Measurements from ENCODE around the gene KIF1A.

The KIF1A gene

DNA sequence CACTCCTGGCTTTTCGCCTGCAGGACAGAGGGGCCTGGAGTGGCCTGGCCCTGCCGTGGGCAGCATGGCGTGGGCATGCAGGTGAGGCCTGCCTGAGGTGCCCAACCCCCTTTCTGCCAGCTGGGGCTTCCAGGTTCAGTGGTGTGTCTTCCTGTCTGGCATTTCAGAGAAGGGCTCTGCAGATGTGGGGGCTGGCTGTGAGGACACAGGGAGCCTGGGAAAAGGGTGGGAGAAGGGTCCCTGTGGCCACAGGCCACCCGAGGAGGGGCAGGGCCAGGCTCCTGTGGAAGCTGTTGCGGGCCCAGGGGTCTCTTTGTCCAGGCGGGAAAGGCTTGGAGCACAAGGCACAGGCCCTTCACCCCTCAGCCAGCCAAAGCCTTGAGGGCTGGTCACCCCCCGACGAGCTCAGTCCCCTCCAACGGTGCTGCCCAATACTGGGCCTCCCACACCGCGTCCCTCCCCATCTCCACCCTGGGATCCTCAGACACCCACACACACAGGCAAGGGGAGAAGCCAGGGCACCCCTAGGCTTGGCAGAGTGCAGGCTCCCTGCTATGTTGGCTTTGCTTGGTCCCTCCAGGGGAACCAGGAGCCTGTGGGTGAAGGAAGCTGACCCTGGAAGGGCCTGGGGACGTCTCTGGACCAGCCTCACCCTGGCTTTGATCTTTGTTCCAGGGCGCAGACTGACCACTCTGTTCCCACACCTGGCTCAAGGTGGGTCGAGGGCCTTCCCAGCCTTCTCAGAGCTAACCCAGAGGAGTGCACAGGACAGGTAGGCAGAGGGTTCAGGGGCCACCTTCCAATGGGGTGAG lies 132.1 kb downstream of the KIF1A start:
- no peaks in the 10 kb centered on the region for H4K20me1 ChIP-seq (ENCODE audit: insufficient read depth, low read length)
- no peaks in the 10 kb centered on the region for H3K4me1 ChIP-seq (ENCODE audit: insufficient read depth, low read length, severe bottlenecking)
- H3K36me3 ChIP-seq (ENCODE audit: insufficient read depth, low read length): no peaks in the 10 kb centered on the region
- H2AFZ ChIP-seq (ENCODE audit: low read length): no peak overlapping the region
- no peak overlapping the region for H3K9ac ChIP-seq (ENCODE audit: low read length)
- no peaks in the 10 kb centered on the region for H3K9me3 ChIP-seq (ENCODE audit: low read length)
- H3K79me2 ChIP-seq (ENCODE audit: insufficient read depth, low read length): no peaks in the 10 kb centered on the region
- no peaks in the 10 kb centered on the region for H3K27me3 ChIP-seq (ENCODE audit: insufficient read depth, low read length)
- TF ChIP-seq, protein P1, sequence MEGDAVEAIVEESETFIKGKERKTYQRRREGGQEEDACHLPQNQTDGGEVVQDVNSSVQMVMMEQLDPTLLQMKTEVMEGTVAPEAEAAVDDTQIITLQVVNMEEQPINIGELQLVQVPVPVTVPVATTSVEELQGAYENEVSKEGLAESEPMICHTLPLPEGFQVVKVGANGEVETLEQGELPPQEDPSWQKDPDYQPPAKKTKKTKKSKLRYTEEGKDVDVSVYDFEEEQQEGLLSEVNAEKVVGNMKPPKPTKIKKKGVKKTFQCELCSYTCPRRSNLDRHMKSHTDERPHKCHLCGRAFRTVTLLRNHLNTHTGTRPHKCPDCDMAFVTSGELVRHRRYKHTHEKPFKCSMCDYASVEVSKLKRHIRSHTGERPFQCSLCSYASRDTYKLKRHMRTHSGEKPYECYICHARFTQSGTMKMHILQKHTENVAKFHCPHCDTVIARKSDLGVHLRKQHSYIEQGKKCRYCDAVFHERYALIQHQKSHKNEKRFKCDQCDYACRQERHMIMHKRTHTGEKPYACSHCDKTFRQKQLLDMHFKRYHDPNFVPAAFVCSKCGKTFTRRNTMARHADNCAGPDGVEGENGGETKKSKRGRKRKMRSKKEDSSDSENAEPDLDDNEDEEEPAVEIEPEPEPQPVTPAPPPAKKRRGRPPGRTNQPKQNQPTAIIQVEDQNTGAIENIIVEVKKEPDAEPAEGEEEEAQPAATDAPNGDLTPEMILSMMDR (IDR thresholded peaks at IDR 0.05; ENCODE audit: low read length): no peak
- no peak for TF ChIP-seq EZH2 (IDR thresholded peaks at IDR 0.05; ENCODE audit: borderline replicate concordance, low read length)
- no peak overlapping the region for H3K4me2 ChIP-seq (ENCODE audit: low read length)
- H3K9me2 ChIP-seq (ENCODE audit: low read depth, low read length): no peaks in the 10 kb centered on the region
- no peak overlapping the region for H3K4me3 ChIP-seq (ENCODE audit: low read depth, low read length, poor library complexity, severe bottlenecking)
- H3K27ac ChIP-seq (ENCODE audit: low read depth, low read length, poor library complexity, severe bottlenecking): no peak overlapping the region
- H3F3A ChIP-seq (ENCODE audit: insufficient read depth, low read length): no peaks in the 10 kb centered on the region

DNA sequence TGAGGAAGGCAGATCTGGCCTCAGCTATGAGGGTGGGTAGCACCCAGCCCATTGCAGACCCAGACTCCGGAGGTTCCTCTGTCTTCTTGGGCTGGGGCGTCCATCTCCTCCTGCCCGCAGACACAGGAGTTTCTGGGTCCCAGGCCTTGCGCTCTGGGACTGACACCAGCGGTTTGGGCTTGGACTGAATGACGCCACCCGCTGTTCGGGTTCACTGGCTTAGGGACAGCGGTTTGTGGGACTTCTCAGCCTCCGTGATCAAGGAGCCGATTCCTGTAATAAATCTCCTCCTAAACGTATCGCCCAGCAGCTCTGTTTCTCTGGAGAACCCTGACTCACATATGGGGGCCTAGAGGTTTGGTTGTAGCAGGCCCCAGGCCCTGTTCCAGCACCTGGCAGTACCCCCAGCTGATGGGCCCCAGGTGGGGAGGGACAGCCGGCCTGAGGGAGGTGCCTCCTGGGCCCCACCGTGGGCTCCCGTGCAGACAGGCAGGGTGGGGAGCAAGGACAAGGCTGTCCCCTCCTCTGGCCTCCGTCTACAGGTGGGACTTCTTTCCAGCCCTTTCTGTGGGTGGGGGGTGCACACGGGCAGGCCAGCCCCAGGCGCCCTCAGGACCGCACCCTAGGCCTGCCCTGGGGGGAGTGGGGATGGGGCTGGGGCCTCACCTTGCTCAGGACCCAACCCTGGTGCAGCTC lies 132.8 kb downstream of the KIF1A start:
- Histone ChIP-seq H3K27ac (ENCODE audit: low read depth, low read length, poor library complexity, severe bottlenecking) (no peak overlapping the region), H3K4me2 (ENCODE audit: low read length) (no peak overlapping the region)

DNA sequence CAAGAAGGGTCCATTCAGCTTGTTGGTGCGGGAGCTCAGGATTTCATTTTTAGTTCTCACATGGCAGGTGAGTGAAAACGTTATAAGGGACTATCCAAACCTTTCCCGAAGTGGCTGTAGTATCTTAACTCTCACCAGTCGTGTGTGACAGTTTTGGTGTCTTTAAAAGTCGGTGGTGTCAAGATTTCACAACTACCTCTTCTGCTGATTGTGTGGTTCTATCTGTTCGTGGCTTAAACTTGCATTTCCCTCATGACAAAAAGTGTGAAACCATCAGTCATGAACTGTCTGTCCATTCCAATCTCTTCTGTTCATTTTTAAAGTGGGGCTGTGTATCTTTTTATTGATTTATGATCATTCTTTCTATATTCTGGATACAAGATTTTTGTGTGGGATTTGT lies 133.6 kb downstream of the KIF1A start:
- H3K4me1 ChIP-seq (ENCODE audit: insufficient read depth, low read length, severe bottlenecking): no peaks in the 10 kb centered on the region

More for the DNA sequence above, 132.8 kb downstream of the KIF1A start:
- Histone ChIP-seq H3K4me1 (ENCODE audit: insufficient read depth, low read length, severe bottlenecking) (no peaks in the 10 kb centered on the region), H3K79me2 (ENCODE audit: insufficient read depth, low read length) (no peaks in the 10 kb centered on the region), H4K20me1 (ENCODE audit: insufficient read depth, low read length) (no peaks in the 10 kb centered on the region), H3K9me3 (ENCODE audit: low read length) (no peaks in the 10 kb centered on the region), H3K9ac (ENCODE audit: low read length) (no peak overlapping the region), H3K4me3 (ENCODE audit: low read depth, low read length, poor library complexity, severe bottlenecking) (no peak overlapping the region), H2AFZ (ENCODE audit: low read length) (no peak overlapping the region), H3K27me3 (ENCODE audit: insufficient read depth, low read length) (no peaks in the 10 kb centered on the region), H3K9me2 (ENCODE audit: low read depth, low read length) (no peaks in the 10 kb centered on the region), H3F3A (ENCODE audit: insufficient read depth, low read length) (no peaks in the 10 kb centered on the region), H3K36me3 (ENCODE audit: insufficient read depth, low read length) (no peaks in the 10 kb centered on the region)
- no peak for TF ChIP-seq EZH2 (IDR thresholded peaks at IDR 0.05; ENCODE audit: borderline replicate concordance, low read length)
- TF ChIP-seq, protein P1 (IDR thresholded peaks at IDR 0.05; ENCODE audit: low read length): no peak

More for the DNA sequence above, 133.6 kb downstream of the KIF1A start:
- H4K20me1 ChIP-seq (ENCODE audit: insufficient read depth, low read length): no peaks in the 10 kb centered on the region
- TF ChIP-seq EZH2 (IDR thresholded peaks at IDR 0.05; ENCODE audit: borderline replicate concordance, low read length): no peak
- TF ChIP-seq, protein P1 (IDR thresholded peaks at IDR 0.05; ENCODE audit: low read length): no peak
- H3K36me3 ChIP-seq (ENCODE audit: insufficient read depth, low read length): no peaks in the 10 kb centered on the region
- no peak overlapping the region for H3K4me2 ChIP-seq (ENCODE audit: low read length)
- H3K9me3 ChIP-seq (ENCODE audit: low read length): no peaks in the 10 kb centered on the region
- no peaks in the 10 kb centered on the region for H3K79me2 ChIP-seq (ENCODE audit: insufficient read depth, low read length)
- no peaks in the 10 kb centered on the region for H3F3A ChIP-seq (ENCODE audit: insufficient read depth, low read length)
- no peak overlapping the region for H3K9ac ChIP-seq (ENCODE audit: low read length)
- no peak overlapping the region for H2AFZ ChIP-seq (ENCODE audit: low read length)
- no peaks in the 10 kb centered on the region for H3K27me3 ChIP-seq (ENCODE audit: insufficient read depth, low read length)
- H3K9me2 ChIP-seq (ENCODE audit: low read depth, low read length): no peaks in the 10 kb centered on the region
- no peak overlapping the region for H3K4me3 ChIP-seq (ENCODE audit: low read depth, low read length, poor library complexity, severe bottlenecking)
- no peak overlapping the region for H3K27ac ChIP-seq (ENCODE audit: low read depth, low read length, poor library complexity, severe bottlenecking)

Measured in OCI-LY1 (cell line).